KOPT-K1 (cell line): ENCODE measurements around the gene ROR1.

Experiments
- H3K27ac ChIP-seq: fragments of 200-600 bp; sonication (generic); 2 replicates; pipeline ENCODE4 v1.5.1; 2016; ENCODE audit warnings: antibody characterized with exemption, mild to moderate bottlenecking, low read depth, low read length; ENCODE audit not compliant: poor library complexity, severe bottlenecking
- H3K36me3 ChIP-seq: fragments of 200-600 bp; sonication (generic); 2 replicates; pipeline ENCODE4 v1.5.1; 2017; ENCODE audit warnings: antibody characterized with exemption, mild to moderate bottlenecking, low read length, moderate library complexity; ENCODE audit not compliant: insufficient read depth
- H3K9me3 ChIP-seq: fragments of 200-600 bp; sonication (generic); 2 replicates; pipeline ENCODE4 v1.5.1; 2017; ENCODE audit warnings: antibody characterized with exemption, low read length, mild to moderate bottlenecking; ENCODE audit not compliant: insufficient read depth, poor library complexity, severe bottlenecking

The ROR1 gene

DNA sequence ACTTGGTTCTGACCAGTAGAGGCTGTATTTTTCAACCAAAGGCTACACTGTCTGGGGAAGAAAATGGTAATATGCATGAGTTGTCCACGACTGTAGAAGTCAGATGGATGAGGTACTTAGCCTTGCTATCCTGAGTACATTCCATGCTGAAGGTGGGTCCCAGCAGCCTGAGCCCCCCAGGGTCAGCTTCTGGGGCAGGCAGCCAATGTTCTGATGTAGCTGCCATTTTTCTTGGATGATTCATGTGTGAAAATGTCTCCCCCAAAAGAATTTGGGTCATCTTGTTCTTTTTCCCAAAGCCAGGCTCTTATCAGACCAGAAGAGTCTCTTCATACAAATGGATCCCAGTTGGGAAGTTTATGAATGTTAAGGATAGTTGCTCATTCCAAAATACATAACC lies 257.4 kb downstream of the ROR1 start:
- no peaks in the 10 kb centered on the region for H3K36me3 ChIP-seq
- peaks cover 4% of the 10 kb centered on the region for H3K9me3 ChIP-seq
- H3K27ac ChIP-seq: no peak overlapping the region

DNA sequence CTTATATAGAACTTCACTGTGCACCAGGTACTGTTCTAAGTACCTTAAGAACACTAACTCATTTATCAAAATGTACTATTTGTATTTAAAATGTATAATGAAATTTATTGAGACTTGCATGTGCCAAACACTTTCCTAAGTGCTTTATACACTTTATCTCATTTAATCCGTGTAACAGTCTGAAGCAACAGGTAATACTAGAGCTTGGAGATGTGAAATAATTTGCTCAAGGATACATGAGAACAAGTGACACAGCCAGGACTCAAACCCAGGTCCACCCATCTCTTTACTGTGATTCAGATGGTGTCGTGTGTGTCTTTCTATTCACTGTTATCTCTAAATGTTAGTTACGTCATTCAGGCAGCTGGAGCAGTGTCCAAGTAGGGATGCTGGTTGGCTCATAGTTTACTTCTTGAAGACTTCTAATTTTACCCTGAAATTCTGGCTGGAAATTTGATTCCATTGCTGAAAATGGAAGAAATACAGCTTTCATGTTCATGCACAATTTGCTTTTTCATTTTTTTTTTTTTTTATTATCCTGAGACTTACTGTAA lies 259.9 kb downstream of the ROR1 start:
- no peaks in the 10 kb centered on the region for H3K36me3 ChIP-seq

DNA sequence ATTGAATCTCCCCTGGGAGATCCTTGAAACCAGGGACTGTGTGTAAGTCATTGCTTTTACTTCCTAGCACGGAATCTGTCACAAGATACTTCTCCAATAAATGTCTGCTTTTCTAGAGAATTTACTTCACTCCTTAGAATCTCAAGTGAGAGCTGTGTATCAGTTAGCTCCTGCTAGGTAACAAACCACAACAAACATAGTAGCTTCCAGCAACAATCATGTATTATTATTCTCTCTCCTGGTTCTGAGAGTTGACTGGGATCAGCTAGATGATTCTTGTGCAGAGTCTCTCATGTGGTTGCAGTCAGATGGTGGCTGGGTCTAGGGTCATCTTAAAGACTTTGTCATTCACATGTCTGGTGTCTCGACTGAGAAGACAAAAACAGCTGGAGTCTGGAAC lies 262.7 kb downstream of the ROR1 start:
- Histone ChIP-seq H3K27ac (no peak overlapping the region), H3K9me3 (no peaks in the 10 kb centered on the region), H3K36me3 (no peaks in the 10 kb centered on the region)

More for the DNA sequence above, 259.9 kb downstream of the ROR1 start:
- Histone ChIP-seq H3K27ac (no peak overlapping the region), H3K9me3 (no peaks in the 10 kb centered on the region)

DNA sequence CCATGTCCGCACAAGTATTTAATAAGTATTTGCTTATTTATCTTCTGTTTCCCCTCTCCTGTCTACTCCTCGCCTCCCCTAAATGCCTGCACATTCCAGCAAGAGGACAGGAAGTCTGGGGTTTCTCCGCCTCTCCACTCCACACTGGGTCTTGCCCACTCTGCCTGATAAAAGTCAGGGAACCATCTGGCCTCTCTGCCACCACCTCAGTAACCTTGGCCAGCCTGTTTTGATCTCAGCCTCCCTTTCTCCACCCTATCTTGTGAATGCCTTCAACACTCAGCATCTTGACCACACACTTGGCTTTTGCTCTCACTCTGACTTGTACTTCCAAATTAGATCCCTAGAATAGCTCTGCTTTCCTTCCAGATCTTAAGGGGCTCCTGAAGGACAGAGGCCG lies 264.3 kb downstream of the ROR1 start:
- Histone ChIP-seq H3K9me3 (no peaks in the 10 kb centered on the region), H3K36me3 (no peaks in the 10 kb centered on the region), H3K27ac (no peak overlapping the region)

DNA sequence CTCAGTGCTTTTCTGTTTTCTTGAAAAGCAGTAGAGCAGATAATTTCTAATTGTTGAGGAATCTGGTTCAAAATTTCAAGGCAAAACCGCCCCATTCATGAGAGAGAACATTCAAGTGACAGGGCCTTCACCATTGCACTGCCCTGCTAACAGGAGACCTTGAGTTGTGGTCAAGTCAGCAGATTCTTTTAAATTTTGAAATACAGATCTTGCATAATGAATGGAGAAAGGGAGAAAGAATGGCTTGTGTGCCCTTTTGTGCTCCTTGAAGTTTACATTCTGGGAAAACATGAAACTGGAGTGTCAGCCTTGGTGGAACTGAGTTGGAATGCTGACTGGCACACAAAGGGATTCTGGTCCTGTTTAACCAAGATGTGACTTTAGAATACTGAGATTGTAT lies 265.1 kb downstream of the ROR1 start:
- Histone ChIP-seq H3K9me3 (no peaks in the 10 kb centered on the region), H3K27ac (no peak overlapping the region), H3K36me3 (no peaks in the 10 kb centered on the region)

DNA sequence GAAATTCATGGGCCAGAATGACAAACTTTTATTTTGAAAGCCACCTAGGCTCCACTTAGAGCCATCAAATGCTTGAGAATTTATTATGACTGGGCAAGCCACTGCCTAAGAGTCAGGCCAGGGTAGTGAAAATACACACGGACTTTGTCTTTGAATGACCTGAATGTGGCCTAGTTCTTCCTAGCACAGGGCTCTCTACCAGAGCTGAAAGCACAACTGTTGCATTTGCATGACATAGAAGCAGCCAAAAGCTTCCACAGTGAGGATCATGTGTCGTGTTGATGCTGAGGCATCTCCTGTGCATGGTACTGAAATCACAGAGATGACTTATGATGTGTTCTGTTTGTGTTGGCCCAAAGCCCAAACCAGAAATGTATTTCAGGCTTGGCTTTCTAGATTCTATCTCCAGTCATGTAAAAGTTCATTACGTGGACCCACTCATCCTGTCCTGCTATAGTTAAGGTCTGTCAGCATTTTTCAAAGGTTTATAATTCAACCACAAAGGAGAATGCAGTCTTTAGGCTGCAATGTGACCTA lies 265.6 kb downstream of the ROR1 start:
- Histone ChIP-seq H3K36me3 (no peaks in the 10 kb centered on the region), H3K27ac (no peak overlapping the region), H3K9me3 (no peaks in the 10 kb centered on the region)

DNA sequence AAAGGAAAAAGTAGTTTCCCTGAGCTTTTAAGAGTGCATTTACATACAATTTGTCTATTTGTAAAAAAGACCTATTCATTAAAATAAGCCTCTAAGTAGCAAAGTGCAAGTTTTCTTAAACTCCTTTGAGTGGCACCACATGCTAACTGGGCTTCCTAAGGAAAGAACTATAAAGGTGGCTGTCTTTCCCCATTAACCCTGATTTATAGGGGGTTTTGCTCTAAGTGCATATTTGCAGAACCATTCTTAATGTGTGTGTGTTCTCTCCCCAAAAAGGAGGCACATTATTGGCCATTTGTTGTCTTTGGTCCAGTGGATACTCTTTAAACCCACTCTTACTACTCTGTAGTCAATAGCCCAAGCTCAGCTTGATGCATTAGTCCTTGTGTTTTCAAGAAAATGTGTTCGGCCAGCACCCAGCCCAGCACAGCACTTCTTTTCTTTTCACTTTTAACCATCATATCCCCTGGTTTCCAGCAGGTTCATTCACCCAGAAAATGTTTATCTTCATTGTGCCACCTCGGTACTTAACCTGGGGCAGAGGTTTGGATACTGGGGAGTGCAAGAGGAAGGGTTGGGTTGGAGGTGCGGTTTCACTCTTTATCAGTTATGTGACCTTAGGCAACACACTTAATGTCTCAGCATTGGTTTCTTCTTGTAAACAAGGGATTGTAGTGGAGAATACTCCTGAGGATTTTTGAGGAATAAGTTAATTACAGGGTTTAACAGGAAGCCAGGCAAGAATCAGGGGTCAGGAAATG lies 267.7 kb downstream of the ROR1 start:
- H3K27ac ChIP-seq: no peak overlapping the region
- no peaks in the 10 kb centered on the region for H3K36me3 ChIP-seq
- no peaks in the 10 kb centered on the region for H3K9me3 ChIP-seq

DNA sequence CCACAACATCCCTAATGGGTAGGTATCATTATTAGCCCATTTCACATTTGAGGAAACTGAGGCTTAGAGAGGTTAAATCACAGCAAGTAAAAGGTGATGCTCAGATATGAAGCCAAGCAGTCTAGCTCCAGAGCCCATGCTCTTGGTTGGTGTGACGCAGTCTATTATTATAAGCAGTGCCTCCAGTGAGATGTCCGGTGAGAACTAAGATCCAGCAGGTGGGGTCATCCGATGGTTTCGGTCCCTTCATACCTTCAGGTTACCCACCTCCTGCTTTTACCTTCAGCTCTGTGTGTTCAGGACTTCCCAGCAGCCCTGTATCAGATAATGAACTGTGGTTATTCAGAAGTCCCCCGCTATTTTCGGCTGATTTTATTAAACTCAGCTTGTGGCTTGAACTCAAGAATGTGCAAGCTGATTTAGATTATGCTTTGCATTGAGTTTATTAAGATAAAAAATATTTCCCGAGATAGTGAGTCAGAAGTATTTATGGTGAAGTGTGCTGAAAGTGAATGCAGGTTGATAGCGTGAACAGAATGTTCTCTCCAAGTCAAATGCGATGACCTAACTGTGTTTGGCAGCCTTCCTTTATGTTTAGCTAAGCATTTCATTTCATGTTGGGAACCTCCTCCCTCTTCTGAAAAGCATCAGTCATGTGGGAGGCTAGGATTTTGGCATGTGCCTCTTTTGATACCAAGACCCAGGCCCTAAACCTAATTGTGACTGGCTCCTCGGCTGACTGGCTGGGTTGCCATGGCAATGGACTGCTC lies 268.7 kb downstream of the ROR1 start:
- H3K27ac ChIP-seq: no peak overlapping the region
- no peaks in the 10 kb centered on the region for H3K36me3 ChIP-seq
- H3K9me3 ChIP-seq: no peaks in the 10 kb centered on the region

DNA sequence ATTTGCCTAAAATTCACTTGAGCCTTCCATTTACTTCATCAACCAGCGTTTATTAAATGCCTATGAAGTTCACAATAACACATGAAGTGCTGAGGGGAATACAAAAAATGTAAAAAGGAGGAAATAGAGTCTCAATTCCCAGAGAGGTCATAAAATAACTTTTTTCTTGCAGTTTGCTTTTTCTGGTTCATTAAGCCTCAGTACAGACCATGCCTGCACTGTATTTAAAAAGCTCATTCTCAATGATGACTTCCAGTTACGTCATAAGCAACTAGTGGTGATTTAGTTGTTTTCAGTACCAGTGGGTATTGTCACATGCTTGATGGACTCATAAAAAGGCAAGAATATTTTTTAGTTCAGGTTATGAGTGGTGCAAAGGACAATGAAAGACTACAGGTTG lies 269.5 kb downstream of the ROR1 start:
- Histone ChIP-seq H3K27ac (no peak overlapping the region), H3K36me3 (no peaks in the 10 kb centered on the region), H3K9me3 (no peaks in the 10 kb centered on the region)

DNA sequence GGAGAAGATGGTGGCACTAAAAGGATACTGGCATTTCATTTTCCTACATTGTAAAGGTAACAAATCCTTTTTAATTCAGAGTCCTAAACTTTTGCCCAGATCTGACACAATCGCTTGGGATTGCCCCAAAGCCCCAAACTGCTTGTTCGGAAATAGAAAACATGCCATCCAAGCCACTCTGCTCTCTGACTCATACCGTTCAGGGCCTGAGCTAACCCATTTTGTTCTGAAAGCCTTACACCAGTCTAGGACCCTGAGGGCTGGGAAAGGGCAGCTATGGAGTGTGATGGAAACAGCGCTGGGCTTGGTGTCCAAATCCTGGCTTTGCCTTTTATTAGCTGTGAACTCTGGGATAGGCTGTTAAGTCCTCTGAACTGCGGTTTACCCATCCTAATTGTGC lies 270.2 kb downstream of the ROR1 start:
- no peaks in the 10 kb centered on the region for H3K36me3 ChIP-seq
- no peaks in the 10 kb centered on the region for H3K9me3 ChIP-seq
- H3K27ac ChIP-seq: no peak overlapping the region

DNA sequence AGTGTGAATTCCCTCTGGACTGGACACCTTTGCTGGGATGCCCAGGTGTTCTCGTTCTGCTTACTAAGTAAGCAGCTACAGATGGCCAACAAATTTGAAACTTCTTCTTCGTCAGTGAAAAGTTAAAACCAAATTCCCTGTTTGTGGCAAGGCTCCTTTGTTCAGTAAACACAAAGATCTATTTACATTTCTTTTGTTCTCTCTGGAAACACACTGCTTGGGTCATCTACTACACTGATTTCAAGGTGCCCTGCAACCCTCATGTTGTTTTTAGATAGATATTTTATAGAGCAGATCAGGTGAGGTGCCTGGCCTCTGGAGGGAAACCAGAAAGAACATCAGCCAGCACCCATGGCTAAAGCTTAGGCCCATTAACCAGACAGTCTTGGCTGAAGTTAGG lies 272.4 kb downstream of the ROR1 start:
- H3K9me3 ChIP-seq: no peaks in the 10 kb centered on the region
- no peaks in the 10 kb centered on the region for H3K36me3 ChIP-seq
- H3K27ac ChIP-seq: no peak overlapping the region

DNA sequence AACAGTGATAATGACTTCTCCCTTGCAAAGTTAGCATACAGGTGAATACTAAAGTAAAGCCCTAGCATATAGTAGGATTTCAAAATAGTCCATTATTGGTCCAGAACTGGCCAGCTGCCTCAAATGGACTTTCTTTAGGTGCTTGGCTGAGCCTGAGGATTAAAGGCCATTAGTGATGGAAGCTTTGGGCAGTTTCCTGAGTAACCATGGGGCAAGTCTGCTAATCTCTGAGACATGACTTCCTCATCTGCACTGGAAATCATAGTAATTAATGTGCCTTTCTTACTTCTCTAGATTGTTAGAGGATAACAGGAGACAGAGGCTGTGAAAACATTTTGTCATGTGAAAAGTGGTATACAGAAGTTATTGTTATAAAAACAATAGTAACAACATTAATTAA lies 273.1 kb downstream of the ROR1 start:
- Histone ChIP-seq H3K9me3 (no peaks in the 10 kb centered on the region), H3K27ac (no peak overlapping the region), H3K36me3 (no peaks in the 10 kb centered on the region)

DNA sequence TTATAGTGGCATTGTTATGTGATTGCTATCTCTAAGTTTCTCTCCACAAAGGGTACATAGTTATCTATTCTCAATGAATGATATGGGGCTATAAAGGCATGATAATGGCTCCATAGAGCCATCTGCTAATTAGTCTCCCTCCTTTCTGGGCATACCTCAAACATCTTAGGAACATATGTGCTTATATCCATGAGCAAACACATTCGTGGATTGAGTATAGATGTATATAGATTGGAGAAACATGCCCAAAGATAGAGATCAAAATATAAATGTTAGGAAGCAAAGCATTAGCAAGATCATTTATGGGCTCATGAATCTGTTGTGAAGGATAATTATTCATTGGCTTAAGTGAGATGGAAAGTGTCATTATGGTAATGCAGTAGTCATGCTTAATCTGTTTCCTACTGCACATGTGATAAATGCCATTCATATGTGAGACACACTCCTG lies 273.8 kb downstream of the ROR1 start:
- Histone ChIP-seq H3K27ac (no peak overlapping the region), H3K9me3 (no peaks in the 10 kb centered on the region), H3K36me3 (no peaks in the 10 kb centered on the region)

DNA sequence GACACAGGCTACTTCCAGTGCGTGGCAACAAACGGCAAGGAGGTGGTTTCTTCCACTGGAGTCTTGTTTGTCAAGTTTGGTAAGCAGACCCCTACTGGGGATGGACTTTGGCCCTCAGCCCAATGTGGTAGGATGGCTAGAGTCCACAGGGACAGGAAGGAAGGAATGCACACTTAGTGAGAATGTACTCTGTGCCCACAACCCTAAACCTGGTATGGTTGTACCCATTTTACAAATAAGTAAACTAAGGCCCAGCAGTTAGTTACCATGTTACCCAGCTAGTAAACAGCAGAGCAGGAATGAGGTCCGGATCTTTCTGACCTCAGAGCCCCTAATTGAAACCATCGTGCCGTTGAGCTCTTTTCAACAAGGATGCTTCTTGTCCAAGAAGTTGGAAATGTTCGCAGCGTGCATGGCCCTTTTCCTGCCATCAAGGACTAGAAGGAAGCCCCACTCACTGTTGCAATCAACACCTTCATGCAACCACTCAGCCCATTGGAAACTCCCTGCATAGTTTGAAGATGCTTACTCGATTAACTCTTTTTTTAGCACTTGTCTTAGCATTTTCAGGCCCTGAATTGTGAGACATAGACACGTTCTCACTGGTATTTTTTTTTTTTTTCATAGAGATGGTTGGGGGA lies 276.2 kb downstream of the ROR1 start:
- Histone ChIP-seq H3K36me3 (no peaks in the 10 kb centered on the region), H3K9me3 (no peaks in the 10 kb centered on the region), H3K27ac (no peak overlapping the region)

DNA sequence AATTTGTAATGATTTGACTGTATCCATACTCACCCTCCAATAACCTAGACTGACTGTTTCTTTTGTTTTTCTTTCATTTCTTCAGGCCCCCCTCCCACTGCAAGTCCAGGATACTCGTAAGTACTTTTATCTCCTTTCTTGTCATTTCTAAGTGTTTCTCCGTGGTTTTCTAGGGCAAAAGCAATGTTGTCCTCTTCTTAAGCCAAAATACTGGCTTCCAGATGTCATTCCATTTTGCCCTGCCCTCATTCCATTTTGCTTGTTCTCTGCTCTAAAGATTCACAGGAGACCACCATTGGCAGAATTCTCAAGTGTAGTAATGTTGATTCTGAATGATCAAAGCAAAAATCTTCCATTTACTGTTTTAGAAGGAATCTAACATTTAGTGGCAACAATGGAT lies 276.8 kb downstream of the ROR1 start:
- no peaks in the 10 kb centered on the region for H3K9me3 ChIP-seq
- no peak overlapping the region for H3K27ac ChIP-seq
- H3K36me3 ChIP-seq: no peaks in the 10 kb centered on the region
